HG03439 (cell line): Measurements from ENCODE around the gene TEX14.
A peak's percentile ranks its signal among the peaks of the same experiment; 100 is the strongest.

ENCODE experiments used
- ATAC-seq: cut with Tn5 transposase; IDR thresholded peaks from one replicate; pipeline ENCODE4 v1.9.1; 2021; ENCODE audit warnings: mild to moderate bottlenecking, moderate library complexity; ENCODE audit not compliant: unreplicated experiment

Gene TEX14

GRCh38 chr17:58691701-58692238 is at the start of gene TEX14:
Gene TEX14, minus strand, starts transcription at chr17:58692045. Its CDS starts 40,044 bp downstream, at chr17:58652001.
- no peak for ATAC-seq

GRCh38 chr17:58741121-58741625 is 49.3 kb upstream of the TEX14 start:
- ATAC-seq, result no peak

- ATAC-seq, result no peak
Observed at GRCh38 chr17:58734811-58735210, 43.0 kb upstream of the TEX14 start.

- ATAC-seq, result no peak
Observed at GRCh38 chr17:58734040-58734439, 42.2 kb upstream of the TEX14 start.

GRCh38 chr17:58730937-58731336 is 39.1 kb upstream of the TEX14 start:
- ATAC-seq, result no peak

- no peak for ATAC-seq
Observed at GRCh38 chr17:58728798-58729197, 37.0 kb upstream of the TEX14 start.

- ATAC-seq, result no peak
Observed at GRCh38 chr17:58722696-58723095, 30.9 kb upstream of the TEX14 start.

- ATAC-seq, result no peak
Observed at GRCh38 chr17:58722274-58722673, 30.4 kb upstream of the TEX14 start.

GRCh38 chr17:58710948-58711552 is 19.2 kb upstream of the TEX14 start:
- no peak for ATAC-seq

- no peak for ATAC-seq
Observed at GRCh38 chr17:58706351-58707140, 14.7 kb upstream of the TEX14 start.

GRCh38 chr17:58703916-58704286 is 12.1 kb upstream of the TEX14 start:
- ATAC-seq, result no peak

GRCh38 chr17:58703137-58703915 is 11.5 kb upstream of the TEX14 start:
- no peak for ATAC-seq

GRCh38 chr17:58702708-58703107 is 10.9 kb upstream of the TEX14 start:
- no peak for ATAC-seq

GRCh38 chr17:58702045-58702476 is 10.2 kb upstream of the TEX14 start:
- ATAC-seq, result peak; percentile 76

- ATAC-seq, result no peak
Observed at GRCh38 chr17:58699771-58700170, 7.9 kb upstream of the TEX14 start.

- no peak for ATAC-seq
Observed at GRCh38 chr17:58694826-58695225, 3.0 kb upstream of the TEX14 start.

- ATAC-seq, result no peak
Observed at GRCh38 chr17:58694302-58694701, 2.5 kb upstream of the TEX14 start.

- ATAC-seq, result no peak
Observed at GRCh38 chr17:58693751-58694150, 1.9 kb upstream of the TEX14 start.

GRCh38 chr17:58693208-58693607 is 1.4 kb upstream of the TEX14 start:
- ATAC-seq, result no peak

GRCh38 chr17:58692239-58693055 is 602 bp upstream of the TEX14 start, which contains the start of gene RAD51C:
Gene RAD51C, plus strand, starts transcription at chr17:58692602. Its CDS starts 42 bp downstream, at chr17:58692644.
- ATAC-seq, result peak; percentile 91
